LNCaP clone FGC (cell line): ENCODE measurements around the gene LRRC8C.

Experiments
- DNase-seq: peaks from one replicate; pipeline ENCODE4 v3.0.0-alpha.2; 2011; ENCODE audit warnings: low read depth
- H3K4me3 ChIP-seq: 2 replicates; pipeline ENCODE4 v1.5.1; 2011; ENCODE audit warnings: mild to moderate bottlenecking, low read depth, low read length, control low read depth
- TF ChIP-seq, protein P1 (sequence below): IDR thresholded peaks from 2 replicates; pipeline ENCODE4 v1.5.1; 2012; ENCODE audit warnings: mild to moderate bottlenecking; ENCODE audit not compliant: control insufficient read depth, insufficient read depth; ENCODE audit errors: extremely low read depth

LRRC8C gene

DNA sequence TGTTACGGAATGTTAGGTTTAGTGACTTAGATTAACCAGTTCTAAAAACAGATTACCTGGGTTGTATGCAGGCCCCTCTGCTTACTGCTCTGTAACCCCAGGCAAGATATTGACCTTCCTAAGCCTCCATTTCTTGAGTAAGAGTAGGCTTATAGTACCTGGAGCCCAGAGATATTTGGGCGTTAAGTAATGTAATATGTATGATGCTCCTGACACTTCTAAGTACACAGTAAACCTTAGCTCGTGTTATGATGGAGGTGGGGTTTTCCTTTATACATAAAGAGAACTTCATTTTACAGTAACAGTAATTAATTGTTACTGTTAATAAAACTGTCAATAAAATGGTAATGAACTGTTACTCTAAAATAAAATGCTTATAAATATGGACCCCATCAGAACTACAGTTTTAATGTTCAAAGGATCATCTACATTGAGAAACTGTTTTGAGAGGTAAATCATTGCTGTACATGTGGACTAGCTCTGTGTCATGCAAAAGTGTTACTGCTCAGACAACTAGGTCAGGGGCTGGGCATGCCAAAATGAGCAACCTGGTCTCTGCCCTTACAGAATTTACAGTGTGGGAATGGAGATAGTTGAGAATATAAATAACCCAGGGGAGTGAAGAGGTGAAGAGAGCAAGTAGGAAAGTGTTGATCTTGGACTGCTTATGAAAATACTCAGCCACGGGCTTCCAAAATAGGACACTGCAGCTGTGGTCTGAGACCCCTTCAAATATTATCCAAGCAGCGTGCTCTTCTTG lies 26.6 kb downstream of the LRRC8C start:
- DNase-seq: no peak
- TF ChIP-seq, protein P1, sequence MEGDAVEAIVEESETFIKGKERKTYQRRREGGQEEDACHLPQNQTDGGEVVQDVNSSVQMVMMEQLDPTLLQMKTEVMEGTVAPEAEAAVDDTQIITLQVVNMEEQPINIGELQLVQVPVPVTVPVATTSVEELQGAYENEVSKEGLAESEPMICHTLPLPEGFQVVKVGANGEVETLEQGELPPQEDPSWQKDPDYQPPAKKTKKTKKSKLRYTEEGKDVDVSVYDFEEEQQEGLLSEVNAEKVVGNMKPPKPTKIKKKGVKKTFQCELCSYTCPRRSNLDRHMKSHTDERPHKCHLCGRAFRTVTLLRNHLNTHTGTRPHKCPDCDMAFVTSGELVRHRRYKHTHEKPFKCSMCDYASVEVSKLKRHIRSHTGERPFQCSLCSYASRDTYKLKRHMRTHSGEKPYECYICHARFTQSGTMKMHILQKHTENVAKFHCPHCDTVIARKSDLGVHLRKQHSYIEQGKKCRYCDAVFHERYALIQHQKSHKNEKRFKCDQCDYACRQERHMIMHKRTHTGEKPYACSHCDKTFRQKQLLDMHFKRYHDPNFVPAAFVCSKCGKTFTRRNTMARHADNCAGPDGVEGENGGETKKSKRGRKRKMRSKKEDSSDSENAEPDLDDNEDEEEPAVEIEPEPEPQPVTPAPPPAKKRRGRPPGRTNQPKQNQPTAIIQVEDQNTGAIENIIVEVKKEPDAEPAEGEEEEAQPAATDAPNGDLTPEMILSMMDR: no peak
- no peak overlapping the region for H3K4me3 ChIP-seq

DNA sequence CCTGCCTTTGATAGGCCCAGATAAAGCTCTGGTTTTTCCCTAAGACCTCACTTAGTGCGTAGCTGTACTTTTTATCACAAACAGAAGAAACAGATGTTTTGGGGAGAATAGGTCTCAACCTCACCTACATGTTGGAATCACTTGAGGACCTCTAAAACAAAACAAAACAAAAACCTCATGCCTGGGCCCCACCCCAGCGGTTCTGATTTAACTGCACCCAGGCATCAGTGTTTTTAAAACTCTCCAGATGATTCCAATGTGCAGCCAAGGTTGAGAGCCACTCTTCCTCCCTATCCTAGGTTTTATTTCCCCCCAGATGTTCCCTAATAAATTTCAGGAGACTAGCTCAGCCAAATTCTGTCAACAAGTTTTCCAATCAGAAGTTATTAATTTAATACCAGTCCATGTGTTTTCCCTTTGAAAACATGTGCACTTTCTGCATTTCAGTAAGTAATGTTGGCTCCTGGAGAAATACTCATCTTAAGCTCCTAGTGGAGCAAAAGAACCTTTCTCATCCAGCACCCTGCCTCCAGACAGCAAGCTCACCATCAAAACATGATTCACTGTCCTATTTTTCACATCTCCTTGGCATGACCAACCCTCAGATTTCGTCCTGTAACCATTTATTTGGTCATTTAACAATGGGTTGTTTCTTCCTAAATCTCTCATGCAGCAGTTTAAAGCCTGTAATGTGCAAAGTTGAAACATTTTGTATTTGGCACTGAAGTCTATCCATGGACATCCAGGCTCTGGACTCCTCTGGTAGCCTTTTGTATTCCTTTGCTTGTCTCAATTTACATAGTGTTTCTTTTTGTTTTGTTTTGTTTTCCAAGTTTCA lies 27.5 kb downstream of the LRRC8C start:
- TF ChIP-seq, protein P1: no peak
- no peak for DNase-seq
- H3K4me3 ChIP-seq: no peak overlapping the region

DNA sequence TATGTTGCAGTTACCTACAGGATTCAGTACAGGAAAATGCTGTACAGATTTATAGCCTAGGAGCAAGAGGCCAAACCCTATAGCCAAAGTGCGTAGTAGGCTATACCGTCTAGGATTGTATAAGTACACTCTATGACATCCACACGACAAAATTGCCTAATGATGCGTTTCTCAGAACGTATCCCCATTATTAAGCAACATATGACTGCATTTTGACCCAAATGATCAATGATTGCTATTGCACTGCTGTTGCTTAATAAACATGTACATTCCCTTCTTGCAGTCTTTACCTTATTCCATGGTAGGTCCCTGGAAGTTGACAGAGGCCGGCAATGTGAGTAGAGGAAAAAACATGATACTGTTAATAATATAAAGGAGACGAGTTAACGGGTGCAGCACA lies 33.0 kb downstream of the LRRC8C start:
- TF ChIP-seq, protein P1: no peak
- DNase-seq: no peak
- H3K4me3 ChIP-seq: no peak overlapping the region

DNA sequence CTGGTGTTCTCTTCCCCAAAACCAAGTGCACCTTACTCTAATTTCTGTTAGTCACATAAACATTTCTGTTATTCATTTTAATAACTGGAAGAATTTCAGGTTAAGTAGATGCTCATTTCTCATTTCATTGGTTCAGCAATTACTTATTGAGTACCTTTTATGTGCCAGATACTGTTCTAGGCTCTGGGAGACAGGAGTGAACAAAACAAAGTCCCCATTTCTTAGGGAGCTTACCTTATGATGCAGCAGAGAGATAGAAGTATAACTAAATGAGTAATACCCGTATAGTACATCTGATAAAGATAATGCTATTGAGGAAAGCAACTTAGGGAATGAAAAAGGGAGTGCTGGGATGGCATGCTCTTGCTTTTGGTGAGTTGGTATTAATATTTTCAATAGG lies 33.7 kb downstream of the LRRC8C start:
- TF ChIP-seq, protein P1: no peak
- DNase-seq: no peak
- no peak overlapping the region for H3K4me3 ChIP-seq

DNA sequence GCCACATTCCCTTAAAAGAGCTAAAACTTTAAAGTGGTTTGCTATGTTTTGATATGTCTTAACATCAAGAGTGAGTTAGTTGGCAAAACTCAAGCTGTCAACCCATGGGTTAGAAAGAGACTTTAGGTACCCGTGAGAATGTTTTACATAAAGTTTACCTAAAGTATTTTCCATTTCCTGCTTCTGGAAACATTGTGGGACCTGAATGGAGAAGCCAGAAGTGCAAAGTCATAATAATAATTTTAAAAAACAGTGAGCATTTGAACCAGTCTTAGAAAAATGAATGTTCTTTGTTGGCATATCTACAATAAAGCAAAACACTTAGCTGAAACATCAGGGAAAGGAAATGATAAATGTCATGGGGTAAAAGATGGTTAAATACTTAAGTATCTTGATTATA lies 34.8 kb downstream of the LRRC8C start:
- no peak overlapping the region for H3K4me3 ChIP-seq
- DNase-seq: no peak
- TF ChIP-seq, protein P1: no peak

DNA sequence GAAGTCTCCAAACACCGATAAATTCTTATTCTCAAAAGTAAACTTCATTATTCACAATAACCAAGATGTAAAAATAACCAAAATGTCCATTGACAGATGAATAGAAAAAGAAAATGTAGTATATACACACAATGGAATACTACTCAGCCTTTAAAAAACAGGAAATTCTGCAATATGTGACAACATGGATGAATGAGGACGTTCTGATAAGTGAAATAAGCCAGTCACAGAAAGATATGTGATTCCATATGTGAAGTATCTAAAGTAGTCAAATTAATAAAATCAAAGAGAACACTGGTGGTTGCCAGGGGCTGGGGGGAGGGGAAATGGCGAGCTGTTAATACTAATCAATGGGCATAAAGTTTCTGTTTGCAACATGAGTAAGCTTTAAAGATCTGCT lies 36.0 kb downstream of the LRRC8C start:
- H3K4me3 ChIP-seq: no peak overlapping the region
- DNase-seq: no peak
- TF ChIP-seq, protein P1: no peak

DNA sequence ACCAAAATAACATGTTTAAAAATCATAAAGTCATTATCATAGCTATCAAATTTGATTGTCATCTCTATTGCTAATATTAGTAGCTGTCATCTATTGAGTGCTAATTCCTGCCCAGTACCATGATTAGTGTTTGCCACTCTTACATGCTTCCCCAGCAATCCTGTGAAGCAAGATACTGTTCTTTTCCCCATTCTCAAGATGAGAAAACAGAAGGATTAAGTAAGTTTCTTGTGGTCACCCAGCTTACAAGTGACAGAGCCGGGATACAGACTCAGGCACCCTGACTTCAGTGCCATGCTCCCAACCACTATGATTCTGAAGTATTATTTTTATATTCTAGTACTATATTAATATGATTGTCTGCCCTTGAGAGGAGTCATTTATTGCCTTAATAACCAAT lies 36.5 kb downstream of the LRRC8C start:
- TF ChIP-seq, protein P1: no peak
- no peak overlapping the region for H3K4me3 ChIP-seq
- DNase-seq: no peak
